HepG2 (cell line): ENCODE measurements around the gene SUV39H2. TPM values are rescaled to one million over a fixed set of nuclear protein-coding genes. Genes with fewer than 3 reads are reported as not detected.

Experiments
- ATAC-seq: fragments of 200-7000 bp; cut with Tn5 transposase; 3 replicates; pipeline ENCODE4 v1.9.1; 2020; ENCODE audit warnings: mild to moderate bottlenecking, moderate library complexity
- BruUV-seq: library from RNA; stranded (reverse); fragments of 400-500 nt; replicated peaks from 2 replicates; lab custom pipeline; 2021; lab: Mats Ljungman, UMichigan
- CTCF ChIA-PET: fragments of 300-600 bp; formaldehyde crosslinking; extraction: SDS; loops from one replicate; lab custom pipeline; 2021; ENCODE audit warnings: low total read pairs, inconsistent platforms, low intra/inter-chr PET ratio; lab: Yijun Ruan, JAX
- POLR2A ChIA-PET: fragments of 350-600 bp; sonication (Branson Sonifier 250); formaldehyde crosslinking; loops from one replicate; lab custom pipeline; 2020; ENCODE audit warnings: antibody characterized with exemption, inconsistent platforms; lab: Yijun Ruan, JAX
- DNase-seq: peaks from one replicate; pipeline ENCODE4 v3.0.0-alpha.2; 2015; ENCODE audit warnings: low spot score
- FAIRE-seq: peaks from 3 replicates; lab custom pipeline; 2011; peaks lifted over from hg19 to GRCh38; lab: Jason Lieb, UNC
- H2AFZ ChIP-seq: one replicate; pipeline ENCODE4 v1.6.1; 2011; ENCODE audit warnings: low read length, inconsistent platforms
- H3K27ac ChIP-seq: fragments of 300-600 bp; 3 replicates; pipeline ENCODE4 v1.8.0; 2011; ENCODE audit warnings: mixed run types, mild to moderate bottlenecking, mixed read lengths, low read length, inconsistent platforms; ENCODE audit not compliant: insufficient read depth; ENCODE audit errors: extremely low read length
- H3K27me3 ChIP-seq, 2 experiments: fragments of 200-600 bp in 1 of 2; 2 replicates in 1 of 2; 3 replicates in 1 of 2; pipeline versions ENCODE4 v1.6.0 to v1.8.0; 2011; ENCODE audit warnings: low read length in 2 of 2, mild to moderate bottlenecking in 2 of 2, moderate library complexity in 2 of 2, inconsistent platforms in 1 of 2; ENCODE audit not compliant: insufficient read depth in 2 of 2, control insufficient read depth in 1 of 2
- H3K36me3 ChIP-seq, 2 experiments: fragments of 200-600 bp in 1 of 2; replicated peaks in 1 of 2; 2 replicates in 1 of 2; 3 replicates in 1 of 2; pipeline versions ENCODE4 v1.5.1 to v1.8.0; 2011; ENCODE audit warnings: low read length in 2 of 2, inconsistent platforms in 1 of 2; ENCODE audit not compliant: insufficient read depth in 2 of 2, control insufficient read depth in 1 of 2
- H3K4me1 ChIP-seq: 2 replicates; pipeline ENCODE4 v1.5.1; 2012; ENCODE audit warnings: low read length, inconsistent platforms; ENCODE audit not compliant: insufficient read depth
- H3K4me2 ChIP-seq: 2 replicates; pipeline ENCODE4 v1.6.0; 2011; ENCODE audit warnings: low read depth, low read length, inconsistent platforms
- H3K4me3 ChIP-seq, 3 experiments: fragments of 200-600 bp in 1 of 3; sonication (generic), shearing (Covaris generic) in 1 of 3; replicated peaks in 1 of 3; 2 replicates each; pipeline ENCODE4 v1.5.1; 2011 to 2016; ENCODE audit warnings: low read length in 3 of 3, inconsistent platforms in 2 of 3, low read depth in 2 of 3, mild to moderate bottlenecking in 2 of 3, control low read depth in 1 of 3, mixed read lengths in 1 of 3; ENCODE audit not compliant: insufficient read depth in 1 of 3
- H3K79me2 ChIP-seq: one replicate; pipeline ENCODE4 v1.6.1; 2011; ENCODE audit warnings: low read length, inconsistent platforms; ENCODE audit not compliant: insufficient read depth
- H3K9ac ChIP-seq: 2 replicates; pipeline ENCODE4 v1.6.0; 2011; ENCODE audit warnings: mild to moderate bottlenecking, low read depth, low read length, inconsistent platforms; ENCODE audit not compliant: insufficient read depth
- H3K9me3 ChIP-seq: 2 replicates; pipeline ENCODE4 v1.5.1; 2012; ENCODE audit warnings: mild to moderate bottlenecking, low read length
- H4K20me1 ChIP-seq: 2 replicates; pipeline ENCODE4 v1.6.0; 2011; ENCODE audit warnings: inconsistent platforms, mild to moderate bottlenecking, low read length, moderate library complexity; ENCODE audit not compliant: insufficient read depth
- HDAC6 ChIP-seq: fragments of 200-600 bp; sonication (generic); IDR thresholded peaks from 2 replicates; pipeline ENCODE4 v1.7.0; 2017; ENCODE audit warnings: mild to moderate bottlenecking, antibody characterized with exemption, low read length, low read depth
- KLF9 ChIP-seq: IDR thresholded peaks from 2 replicates; pipeline ENCODE4 v1.6.1; 2016; ENCODE audit warnings: low read depth
- TAF1 ChIP-seq: sonication (generic); formaldehyde crosslinking; IDR thresholded peaks from 2 replicates; pipeline ENCODE4 v1.4.0; 2020; ENCODE audit warnings: missing genetic modification reagents
- ZFP62 ChIP-seq: sonication (generic); formaldehyde crosslinking; IDR thresholded peaks from 2 replicates; pipeline ENCODE4 v1.4.0; 2020; ENCODE audit warnings: missing genetic modification reagents
- ZNF235 ChIP-seq: sonication (generic); formaldehyde crosslinking; IDR thresholded peaks from 2 replicates; pipeline ENCODE4 v1.8.1; 2023; ENCODE audit warnings: mild to moderate bottlenecking, missing genetic modification reagents, borderline replicate concordance
- WGBS: methylation state at CpG from one replicate; pipeline ENCODE4 v1.1.6; 2017; ENCODE audit warnings: low lambda C conversion rate; 5-methylcytosine and 5-hydroxymethylcytosine counted together
- in situ Hi-C: cut with HindIII; loops from 2 replicates; pipeline ENCODE4 v1.10.0; 2017; ENCODE audit warnings: low pct_unique_long_range_greater_than_20kb; ENCODE audit not compliant: extremely low pct_ligation_motif_present
- intact Hi-C: fragments of 100-400 bp; cut with micrococcal nuclease; formaldehyde crosslinking; loops from one replicate; pipeline ENCODE4 v1.10.0; 2022; ENCODE audit not compliant: unreplicated experiment
- polyA plus RNA-seq, 8 experiments: library from polyadenylated mRNA; depleted of rRNA in 3 of 8; stranded (reverse) in 7 of 8; unstranded in 1 of 8; fragments of >200 nt; fragmentation: Illumina TruSeq in 4 of 8; extraction: Trizol in 4 of 8; gene quantifications; 2 replicates each; pipeline versions ENCODE4 v1.2.1 to v1.2.3, GENCODE V29; 2011 to 2016; ENCODE audit warnings: low read depth in 4 of 8, missing spikeins in 1 of 8, mixed read lengths in 1 of 8; ENCODE audit not compliant: insufficient read depth in 1 of 8
- total RNA-seq, 5 experiments: library from RNA; depleted of rRNA; stranded (reverse); fragments of >200 nt; fragmentation: Illumina TruSeq; extraction: Trizol; gene quantifications; 2 replicates each; pipeline ENCODE4 v1.2.3, GENCODE V29; 2016; ENCODE audit warnings: low read depth in 1 of 5
- TF ChIP-seq, protein P1 (sequence below): IDR thresholded peaks from 2 replicates; pipeline ENCODE4 v1.6.1; 2016; ENCODE audit warnings: low read depth, borderline replicate concordance
- TF ChIP-seq, protein P2 (sequence below): sonication (generic); formaldehyde crosslinking; IDR thresholded peaks from 2 replicates; pipeline ENCODE4 v1.5.1; 2020; ENCODE audit warnings: mild to moderate bottlenecking, missing genetic modification reagents, moderate library complexity
- TF ChIP-seq, protein P3 (sequence below): IDR thresholded peaks from 2 replicates; pipeline ENCODE4 v1.6.1; 2016; ENCODE audit warnings: missing compliant biosample characterization, missing genetic modification reagents, borderline replicate concordance

SUV39H2 gene
- total and polyA plus RNA-seq, 2 of the 13 experiments (the other 11 are each of a cell fraction or from before 2014, with no cell fraction given), result 9.0 to 44.3 TPM

DNA sequence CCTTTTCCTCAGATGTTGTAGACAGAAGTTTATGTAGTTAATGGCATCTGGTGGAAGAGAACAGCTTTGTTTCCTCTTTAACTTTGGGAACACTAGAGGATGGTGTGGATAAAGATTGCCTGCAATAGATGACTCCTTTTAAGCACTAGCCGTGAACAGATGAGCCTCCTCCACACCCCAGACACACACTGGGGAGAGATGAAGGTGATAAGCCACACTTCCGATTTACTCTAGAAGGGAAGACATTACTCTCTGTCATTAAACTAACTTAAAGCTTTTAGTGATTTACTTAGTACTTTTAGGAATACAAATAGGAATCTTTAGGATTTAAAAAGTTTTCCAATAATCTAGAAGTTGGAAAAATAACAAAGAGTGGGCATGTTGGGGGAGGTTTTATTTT is 33.7 kb upstream of the SUV39H2 start:
- no peaks in the 10 kb centered on the region for H3K9me3 ChIP-seq
- H3K9ac ChIP-seq, result no peak overlapping the region
- CTCF ChIA-PET, result no interaction called here
- no peak overlapping the region for H2AFZ ChIP-seq
- BruUV-seq, result no TSS peak
- peaks cover 14 to 49% of the 10 kb centered on the region in 2 experiments for H3K36me3 ChIP-seq
- no peak for TF ChIP-seq KLF9 (CRISPR knock-in tag)
- TF ChIP-seq TAF1, result no peak
- TF ChIP-seq, protein P1, sequence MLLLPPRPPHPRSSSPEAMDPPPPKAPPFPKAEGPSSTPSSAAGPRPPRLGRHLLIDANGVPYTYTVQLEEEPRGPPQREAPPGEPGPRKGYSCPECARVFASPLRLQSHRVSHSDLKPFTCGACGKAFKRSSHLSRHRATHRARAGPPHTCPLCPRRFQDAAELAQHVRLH, result no peak
- no peak for TF ChIP-seq HDAC6
- TF ChIP-seq ZNF235 (CRISPR knock-in tag), result no peak
- TF ChIP-seq, protein P2, sequence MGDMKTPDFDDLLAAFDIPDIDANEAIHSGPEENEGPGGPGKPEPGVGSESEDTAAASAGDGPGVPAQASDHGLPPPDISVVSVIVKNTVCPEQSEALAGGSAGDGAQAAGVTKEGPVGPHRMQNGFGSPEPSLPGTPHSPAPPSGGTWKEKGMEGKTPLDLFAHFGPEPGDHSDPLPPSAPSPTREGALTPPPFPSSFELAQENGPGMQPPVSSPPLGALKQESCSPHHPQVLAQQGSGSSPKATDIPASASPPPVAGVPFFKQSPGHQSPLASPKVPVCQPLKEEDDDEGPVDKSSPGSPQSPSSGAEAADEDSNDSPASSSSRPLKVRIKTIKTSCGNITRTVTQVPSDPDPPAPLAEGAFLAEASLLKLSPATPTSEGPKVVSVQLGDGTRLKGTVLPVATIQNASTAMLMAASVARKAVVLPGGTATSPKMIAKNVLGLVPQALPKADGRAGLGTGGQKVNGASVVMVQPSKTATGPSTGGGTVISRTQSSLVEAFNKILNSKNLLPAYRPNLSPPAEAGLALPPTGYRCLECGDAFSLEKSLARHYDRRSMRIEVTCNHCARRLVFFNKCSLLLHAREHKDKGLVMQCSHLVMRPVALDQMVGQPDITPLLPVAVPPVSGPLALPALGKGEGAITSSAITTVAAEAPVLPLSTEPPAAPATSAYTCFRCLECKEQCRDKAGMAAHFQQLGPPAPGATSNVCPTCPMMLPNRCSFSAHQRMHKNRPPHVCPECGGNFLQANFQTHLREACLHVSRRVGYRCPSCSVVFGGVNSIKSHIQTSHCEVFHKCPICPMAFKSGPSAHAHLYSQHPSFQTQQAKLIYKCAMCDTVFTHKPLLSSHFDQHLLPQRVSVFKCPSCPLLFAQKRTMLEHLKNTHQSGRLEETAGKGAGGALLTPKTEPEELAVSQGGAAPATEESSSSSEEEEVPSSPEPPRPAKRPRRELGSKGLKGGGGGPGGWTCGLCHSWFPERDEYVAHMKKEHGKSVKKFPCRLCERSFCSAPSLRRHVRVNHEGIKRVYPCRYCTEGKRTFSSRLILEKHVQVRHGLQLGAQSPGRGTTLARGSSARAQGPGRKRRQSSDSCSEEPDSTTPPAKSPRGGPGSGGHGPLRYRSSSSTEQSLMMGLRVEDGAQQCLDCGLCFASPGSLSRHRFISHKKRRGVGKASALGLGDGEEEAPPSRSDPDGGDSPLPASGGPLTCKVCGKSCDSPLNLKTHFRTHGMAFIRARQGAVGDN (CRISPR knock-in tag), result no peak
- TF ChIP-seq ZFP62 (CRISPR knock-in tag), result no peak
- TF ChIP-seq, protein P3, sequence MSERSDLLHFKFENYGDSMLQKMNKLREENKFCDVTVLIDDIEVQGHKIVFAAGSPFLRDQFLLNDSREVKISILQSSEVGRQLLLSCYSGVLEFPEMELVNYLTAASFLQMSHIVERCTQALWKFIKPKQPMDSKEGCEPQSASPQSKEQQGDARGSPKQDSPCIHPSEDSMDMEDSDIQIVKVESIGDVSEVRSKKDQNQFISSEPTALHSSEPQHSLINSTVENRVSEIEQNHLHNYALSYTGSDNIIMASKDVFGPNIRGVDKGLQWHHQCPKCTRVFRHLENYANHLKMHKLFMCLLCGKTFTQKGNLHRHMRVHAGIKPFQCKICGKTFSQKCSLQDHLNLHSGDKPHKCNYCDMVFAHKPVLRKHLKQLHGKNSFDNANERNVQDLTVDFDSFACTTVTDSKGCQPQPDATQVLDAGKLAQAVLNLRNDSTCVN, result no peak
- TF ChIP-seq, all 625 proteins: peak for 0
- no peaks in the 10 kb centered on the region for H3K27me3 ChIP-seq
- no peak for ATAC-seq
- no peak overlapping the region for H3K4me3 ChIP-seq
- peaks cover 6% of the 10 kb centered on the region for H3K4me1 ChIP-seq
- no peak overlapping the region for H3K27ac ChIP-seq
- WGBS, result 98% methylated on average over 2 of the region's 2 CpGs
- POLR2A ChIA-PET, result no interaction called here
- H3K79me2 ChIP-seq, result peaks cover 9% of the 10 kb centered on the region
- FAIRE-seq, result no peak
- intact Hi-C loops (no loop called here), in situ Hi-C loops (no loop called here)
- H4K20me1 ChIP-seq, result no peaks in the 10 kb centered on the region
- H3K4me2 ChIP-seq, result no peak overlapping the region
- DNase-seq, result no peak
